GM12878 (cell line): ENCODE data around the gene CCR7. TPM values are rescaled to one million over a fixed set of nuclear protein-coding genes. Genes with fewer than 3 reads are reported as not detected.

Experiments used
- ATF2 ChIP-seq: IDR thresholded peaks from 2 replicates; pipeline ENCODE4 v1.6.1; 2012; ENCODE audit warnings: low read length, inconsistent platforms
- ELK1 ChIP-seq: IDR thresholded peaks from 2 replicates; pipeline ENCODE4 v1.6.1; 2012; ENCODE audit warnings: low read depth, low read length, improper control_type of control experiment
- ETV6 ChIP-seq, 2 experiments: fragments of 450-650 bp in 1 of 2; IDR thresholded peaks in 1 of 2; conservative IDR thresholded peaks in 1 of 2; 2 replicates each; pipeline ENCODE4 v1.6.1; 2014; ENCODE audit warnings: antibody characterized with exemption in 1 of 2, borderline replicate concordance in 1 of 2, low read depth in 1 of 2, mild to moderate bottlenecking in 1 of 2, moderate library complexity in 1 of 2
- IRF4 ChIP-seq: IDR thresholded peaks from 2 replicates; pipeline ENCODE4 v1.6.1; 2011; ENCODE audit warnings: low read depth, low read length
- NBN ChIP-seq: fragments of 450-650 bp; IDR thresholded peaks from 2 replicates; pipeline ENCODE4 v1.6.1; 2016
- NFIC ChIP-seq: IDR thresholded peaks from 2 replicates; pipeline ENCODE4 v1.6.1; 2012; ENCODE audit warnings: low read depth, mild to moderate bottlenecking, inconsistent platforms, low read length, moderate library complexity
- NFYB ChIP-seq: IDR thresholded peaks from 2 replicates; pipeline ENCODE4 v1.6.1; 2011; ENCODE audit warnings: low read depth, mild to moderate bottlenecking, low read length, improper control_type of control experiment, moderate library complexity; ENCODE audit not compliant: insufficient read depth
- NR2F1 ChIP-seq: fragments of 450-650 bp; conservative IDR thresholded peaks from 2 replicates; pipeline ENCODE4 v1.6.1; 2017; ENCODE audit warnings: mild to moderate bottlenecking
- POLR2A ChIP-seq: IDR thresholded peaks from 2 replicates; pipeline ENCODE4 v1.6.1; 2011; ENCODE audit warnings: low read depth, mild to moderate bottlenecking, low read length
- PRDM15 ChIP-seq: fragments of 450-650 bp; formaldehyde crosslinking; IDR thresholded peaks from 2 replicates; pipeline ENCODE4 v1.4.0; 2020; ENCODE audit warnings: mild to moderate bottlenecking, moderate library complexity
- RBBP5 ChIP-seq: fragments of 200-600 bp; sonication (generic); conservative IDR thresholded peaks from 2 replicates; pipeline ENCODE4 v1.6.1; 2016
- RCOR1 ChIP-seq: conservative IDR thresholded peaks from 2 replicates; pipeline ENCODE4 v1.6.1; 2012; ENCODE audit warnings: low read depth, low read length, improper control_type of control experiment
- RELA ChIP-seq: fragments of 450-650 bp; IDR thresholded peaks from 2 replicates; pipeline ENCODE4 v1.8.0; 2014; ENCODE audit warnings: borderline replicate concordance; ENCODE audit not compliant: partially characterized antibody
- REST ChIP-seq: IDR thresholded peaks from 2 replicates; pipeline ENCODE4 v1.6.1; 2012; ENCODE audit warnings: mild to moderate bottlenecking, low read depth, low read length
- SMAD1 ChIP-seq: fragments of 450-650 bp; IDR thresholded peaks from 2 replicates; pipeline ENCODE4 v1.6.1; 2018; ENCODE audit warnings: mild to moderate bottlenecking, low read depth; ENCODE audit not compliant: partially characterized antibody
- SMARCA5 ChIP-seq: fragments of 450-650 bp; IDR thresholded peaks from 2 replicates; pipeline ENCODE4 v1.6.1; 2017; ENCODE audit warnings: mild to moderate bottlenecking
- SP1 ChIP-seq: IDR thresholded peaks from one replicate; pipeline ENCODE4 v1.6.1; 2011; ENCODE audit warnings: low read depth, low read length
- TBL1XR1 ChIP-seq: IDR thresholded peaks from 2 replicates; pipeline ENCODE4 v1.6.1; 2012; ENCODE audit warnings: low read depth, low read length, improper control_type of control experiment
- ZNF207 ChIP-seq: fragments of 450-650 bp; IDR thresholded peaks from 2 replicates; pipeline ENCODE4 v1.6.1; 2014; ENCODE audit warnings: antibody characterized with exemption, mild to moderate bottlenecking, borderline replicate concordance
- ZNF622 ChIP-seq: fragments of 450-650 bp; IDR thresholded peaks from 2 replicates; pipeline ENCODE4 v1.6.1; 2017; ENCODE audit warnings: mild to moderate bottlenecking, inconsistent platforms
- ZSCAN29 ChIP-seq: fragments of 450-650 bp; IDR thresholded peaks from 2 replicates; pipeline ENCODE4 v1.6.1; 2017; ENCODE audit warnings: mild to moderate bottlenecking, moderate library complexity
- polyA plus RNA-seq, 11 experiments: library from polyadenylated mRNA; depleted of rRNA in 4 of 11; unstranded in 6 of 11; stranded (reverse) in 5 of 11; fragments of >200 nt; fragmentation: Nextera tagmentation in 4 of 11; fragmentation: Illumina TruSeq in 1 of 11; extraction: Ambion mirVana in 4 of 11; extraction: Trizol in 1 of 11; gene quantifications; 1 replicate in 1 of 11; 2 replicates in 10 of 11; pipeline versions ENCODE4 v1.2.1 to v1.2.3, GENCODE V29; 2011 to 2016; ENCODE audit warnings: inconsistent platforms in 2 of 11, missing spikeins in 2 of 11, low read depth in 1 of 11
- total RNA-seq, 4 experiments: library from RNA; depleted of rRNA in 3 of 4; stranded (reverse); fragments of >200 nt in 3 of 4; fragmentation: Illumina TruSeq in 1 of 4; extraction: Trizol in 1 of 4; gene quantifications; 2 replicates each; pipeline versions ENCODE4 v1.2.1 to v1.2.3, GENCODE V29; 2013 to 2021

Gene CCR7
- total and polyA plus RNA-seq, 10 of the 15 experiments (the other 5 are each of a cell fraction or from before 2014, with no cell fraction given) = 131 to 1,171 (median 260) TPM

GRCh38 chr17:40564883-40565768 is at the start of gene CCR7 (continued):
- peak; percentile 62; the same call in 1 of the 2 replicates for TF ChIP-seq TBL1XR1
- peak; percentile 86 for TF ChIP-seq RELA
- peak; percentile 87 for TF ChIP-seq SMARCA5
- peak; percentile 88 for TF ChIP-seq ZSCAN29
- TF ChIP-seq REST = no peak
- peak; percentile 57; the same call in 1 of the 2 replicates for TF ChIP-seq PRDM15
- TF ChIP-seq SMAD1 = peak; percentile 100
- no peak for TF ChIP-seq ZNF622
- TF ChIP-seq NR2F1 = peak; percentile 79
- peak; percentile 40; the same call in 1 of the 2 replicates for TF ChIP-seq IRF4
- TF ChIP-seq RCOR1 = peak; percentile 89; the same call in 1 of the 2 replicates
- TF ChIP-seq ZNF207 = peak; percentile 91; the same call in 1 of the 2 replicates
- TF ChIP-seq ELK1 = peak; percentile 71; the same call in 1 of the 2 replicates
- TF ChIP-seq RBBP5 = no peak
- peak; percentile 63 for TF ChIP-seq SP1
- peak; percentile 83 for TF ChIP-seq NBN
- no peak for TF ChIP-seq NFYB
- TF ChIP-seq POLR2A = peak; percentile 96
- TF ChIP-seq ATF2 = peak; percentile 6; the same call in 1 of the 2 replicates
- no peak for TF ChIP-seq ETV6 (conservative IDR thresholded peaks at IDR 0.05 in 1 of 2, IDR thresholded peaks at IDR 0.05 in 1 of 2; ENCODE audit: borderline replicate concordance in 1 of 2, low read depth in 1 of 2)
- TF ChIP-seq NFIC = peak; percentile 55; the same call in 1 of the 2 replicates
